22Rv1 (cell line): ENCODE measurements around the gene SFSWAP.

ENCODE experiments used
- H3K27ac ChIP-seq: fragments of 450-650 bp; 2 replicates; pipeline ENCODE4 v1.5.1; 2017
- ZFX ChIP-seq: fragments of 450-650 bp; IDR thresholded peaks from 2 replicates; pipeline ENCODE4 v1.6.1; 2017; ENCODE audit warnings: antibody characterized with exemption, borderline replicate concordance
- TF ChIP-seq, protein P1 (sequence below): fragments of 450-650 bp; IDR thresholded peaks from 2 replicates; pipeline ENCODE4 v1.5.1; 2017; ENCODE audit warnings: mild to moderate bottlenecking

Gene SFSWAP

DNA sequence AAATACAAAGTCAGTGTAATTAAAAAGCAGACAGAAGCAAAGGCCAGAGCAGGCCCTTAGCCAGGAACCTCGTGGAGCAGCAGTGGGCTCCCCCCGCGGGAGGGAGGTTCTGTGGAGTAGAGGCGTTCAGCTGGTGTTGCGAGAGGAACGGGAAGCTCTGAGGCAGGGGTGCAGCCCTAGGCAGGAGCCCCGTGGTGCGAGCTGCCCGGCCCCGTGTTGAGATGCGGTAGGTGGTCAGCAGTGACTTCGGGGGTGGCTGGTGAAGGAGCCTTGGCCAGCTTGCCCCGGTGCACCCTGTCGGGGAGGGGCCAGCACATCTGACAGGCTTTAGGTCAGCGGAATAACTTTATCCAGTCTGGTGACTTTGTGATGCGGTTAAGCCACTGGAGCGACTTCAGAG lies 46.2 kb downstream of the SFSWAP start:
- no peak overlapping the region for H3K27ac ChIP-seq
- TF ChIP-seq, protein P1, sequence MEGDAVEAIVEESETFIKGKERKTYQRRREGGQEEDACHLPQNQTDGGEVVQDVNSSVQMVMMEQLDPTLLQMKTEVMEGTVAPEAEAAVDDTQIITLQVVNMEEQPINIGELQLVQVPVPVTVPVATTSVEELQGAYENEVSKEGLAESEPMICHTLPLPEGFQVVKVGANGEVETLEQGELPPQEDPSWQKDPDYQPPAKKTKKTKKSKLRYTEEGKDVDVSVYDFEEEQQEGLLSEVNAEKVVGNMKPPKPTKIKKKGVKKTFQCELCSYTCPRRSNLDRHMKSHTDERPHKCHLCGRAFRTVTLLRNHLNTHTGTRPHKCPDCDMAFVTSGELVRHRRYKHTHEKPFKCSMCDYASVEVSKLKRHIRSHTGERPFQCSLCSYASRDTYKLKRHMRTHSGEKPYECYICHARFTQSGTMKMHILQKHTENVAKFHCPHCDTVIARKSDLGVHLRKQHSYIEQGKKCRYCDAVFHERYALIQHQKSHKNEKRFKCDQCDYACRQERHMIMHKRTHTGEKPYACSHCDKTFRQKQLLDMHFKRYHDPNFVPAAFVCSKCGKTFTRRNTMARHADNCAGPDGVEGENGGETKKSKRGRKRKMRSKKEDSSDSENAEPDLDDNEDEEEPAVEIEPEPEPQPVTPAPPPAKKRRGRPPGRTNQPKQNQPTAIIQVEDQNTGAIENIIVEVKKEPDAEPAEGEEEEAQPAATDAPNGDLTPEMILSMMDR, result no peak
- TF ChIP-seq ZFX, result no peak

GRCh38 chr12:131758016-131758739 lies 47.3 kb downstream of the SFSWAP start:
- no peak for TF ChIP-seq ZFX
- TF ChIP-seq, protein P1, result no peak
- H3K27ac ChIP-seq, result no peak overlapping the region

DNA sequence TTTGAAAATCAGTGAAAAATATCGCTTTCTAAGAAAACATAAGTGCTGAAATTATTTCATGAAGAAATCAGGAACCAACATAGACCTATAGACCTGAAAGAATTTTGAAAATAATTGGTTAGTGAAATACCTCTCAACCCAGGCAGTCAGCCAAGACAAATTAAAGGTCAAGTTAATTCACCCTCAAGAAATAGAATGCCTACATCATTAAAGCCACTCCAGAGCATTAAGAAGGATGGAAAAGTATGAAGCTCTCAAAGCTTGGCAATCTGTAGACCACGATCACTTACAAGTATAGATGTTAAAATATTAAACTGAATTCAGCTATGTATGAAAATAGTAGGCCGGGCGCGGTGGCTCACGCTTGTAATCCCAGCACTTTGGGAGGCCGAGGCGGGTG lies 48.3 kb downstream of the SFSWAP start:
- no peak overlapping the region for H3K27ac ChIP-seq
- TF ChIP-seq, protein P1, result no peak
- no peak for TF ChIP-seq ZFX

DNA sequence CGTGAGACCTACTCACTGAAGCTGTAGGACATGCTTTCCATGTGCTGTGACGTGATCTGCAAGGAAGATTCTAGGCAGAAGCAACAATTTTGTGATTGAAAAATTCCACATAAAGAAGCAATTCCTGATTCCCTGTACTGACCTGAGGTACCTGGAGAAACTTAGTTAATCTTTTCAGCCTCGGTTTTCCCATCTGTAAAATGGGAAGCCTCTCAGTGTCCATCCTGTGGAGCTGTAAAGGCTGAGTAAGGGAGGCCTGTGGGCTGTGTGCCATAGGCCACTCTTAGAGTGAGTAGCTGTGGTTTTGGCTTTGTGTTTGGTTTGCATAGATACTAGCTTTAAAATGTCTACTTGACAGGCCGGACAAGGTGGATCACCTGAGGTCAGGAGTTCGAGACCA lies 50.7 kb downstream of the SFSWAP start:
- H3K27ac ChIP-seq, result no peak overlapping the region
- TF ChIP-seq, protein P1, result no peak

GRCh38 chr12:131764738-131765137 lies 53.8 kb downstream of the SFSWAP start:
- H3K27ac ChIP-seq, result no peak overlapping the region
- TF ChIP-seq, protein P1, result no peak
- TF ChIP-seq ZFX, result no peak

DNA sequence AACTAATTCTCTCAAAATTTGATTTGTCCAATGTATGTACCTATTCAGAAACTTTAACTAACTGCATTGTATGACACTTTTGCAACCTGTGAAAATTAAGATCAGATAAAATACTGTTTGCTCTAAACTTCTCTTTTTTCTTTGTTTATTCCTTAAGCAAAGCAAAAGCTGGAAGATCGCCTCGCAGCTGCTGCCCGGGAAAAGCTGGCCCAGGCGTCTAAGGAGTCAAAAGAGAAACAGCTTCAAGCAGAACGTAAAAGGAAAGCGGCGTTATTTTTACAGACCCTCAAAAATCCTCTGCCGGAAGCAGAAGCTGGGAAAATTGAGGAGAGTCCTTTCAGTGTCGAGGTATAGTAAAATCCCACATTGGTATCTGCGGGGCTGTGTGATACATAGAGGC lies 55.1 kb downstream of the SFSWAP start:
- TF ChIP-seq, protein P1, result no peak
- TF ChIP-seq ZFX, result no peak
- H3K27ac ChIP-seq, result no peak overlapping the region

- TF ChIP-seq ZFX, result no peak
- TF ChIP-seq, protein P1, result no peak
- H3K27ac ChIP-seq, result no peak overlapping the region
These were observed 55.7 kb downstream of the SFSWAP start for GRCh38 chr12:131766382-131767107.
